GM12878 (cell line): Measurements from ENCODE around the gene CSK. TPM values are rescaled to one million over a fixed set of nuclear protein-coding genes. Genes with fewer than 3 reads are reported as not detected.
A peak's percentile ranks its signal among the peaks of the same experiment; 100 is the strongest.

Experiments
- CBFB ChIP-seq: IDR thresholded peaks from 2 replicates; pipeline ENCODE4 v1.6.1; 2016; ENCODE audit warnings: antibody characterized with exemption, low read depth
- CBX3 ChIP-seq: fragments of 200-600 bp; sonication (generic); IDR thresholded peaks from 2 replicates; pipeline ENCODE4 v1.6.1; 2016; ENCODE audit warnings: low read depth, borderline replicate concordance
- CBX5 ChIP-seq: sonication (generic); IDR thresholded peaks from 2 replicates; pipeline ENCODE4 v1.6.1; 2016; ENCODE audit warnings: low read depth, moderate library complexity, mild to moderate bottlenecking, inconsistent platforms
- EGR1 ChIP-seq, 2 experiments: IDR thresholded peaks; 1 replicate in 1 of 2; 2 replicates in 1 of 2; pipeline ENCODE4 v1.6.1; 2011 to 2012; ENCODE audit warnings: low read depth in 2 of 2, low read length in 2 of 2, borderline replicate concordance in 1 of 2, mild to moderate bottlenecking in 1 of 2, moderate library complexity in 1 of 2
- FOXK2 ChIP-seq: fragments of 450-650 bp; IDR thresholded peaks from 2 replicates; pipeline ENCODE4 v1.6.1; 2017; ENCODE audit warnings: mild to moderate bottlenecking, moderate library complexity
- IKZF2 ChIP-seq, 2 experiments: fragments of 450-650 bp; IDR thresholded peaks; 2 replicates each; pipeline ENCODE4 v1.6.1; 2017; ENCODE audit warnings: mild to moderate bottlenecking in 2 of 2, moderate library complexity in 2 of 2
- NFYA ChIP-seq: IDR thresholded peaks from 2 replicates; pipeline ENCODE4 v1.6.1; 2011; ENCODE audit warnings: low read depth, mild to moderate bottlenecking, low read length, improper control_type of control experiment, borderline replicate concordance
- POLR2A ChIP-seq: IDR thresholded peaks from 2 replicates; pipeline ENCODE4 v1.6.1; 2011; ENCODE audit warnings: low read depth, mild to moderate bottlenecking, low read length
- POU2F2 ChIP-seq: IDR thresholded peaks from 3 replicates; pipeline ENCODE4 v1.6.1; 2011; ENCODE audit warnings: low read depth, mild to moderate bottlenecking, low read length, borderline replicate concordance
- RFX5 ChIP-seq: IDR thresholded peaks from 2 replicates; pipeline ENCODE4 v1.6.1; 2011; ENCODE audit warnings: low read depth, low read length, improper control_type of control experiment
- SMC3 ChIP-seq: IDR thresholded peaks from 2 replicates; pipeline ENCODE4 v1.6.1; 2011; ENCODE audit warnings: low read length, improper control_type of control experiment, borderline replicate concordance
- SPI1 ChIP-seq: IDR thresholded peaks from 2 replicates; pipeline ENCODE4 v1.6.1; 2011; ENCODE audit warnings: low read depth, mild to moderate bottlenecking, low read length, moderate library complexity, borderline replicate concordance; ENCODE audit not compliant: insufficient read depth
- TAF1 ChIP-seq: IDR thresholded peaks from 2 replicates; pipeline ENCODE4 v1.6.1; 2011; ENCODE audit warnings: mild to moderate bottlenecking, low read depth, low read length, borderline replicate concordance
- TCF7 ChIP-seq: IDR thresholded peaks from 2 replicates; pipeline ENCODE4 v1.6.1; 2014; ENCODE audit warnings: antibody characterized with exemption, borderline replicate concordance
- polyA plus RNA-seq, 11 experiments: library from polyadenylated mRNA; depleted of rRNA in 4 of 11; unstranded in 6 of 11; stranded (reverse) in 5 of 11; fragments of >200 nt; fragmentation: Nextera tagmentation in 4 of 11; fragmentation: Illumina TruSeq in 1 of 11; extraction: Ambion mirVana in 4 of 11; extraction: Trizol in 1 of 11; gene quantifications; 1 replicate in 1 of 11; 2 replicates in 10 of 11; pipeline versions ENCODE4 v1.2.1 to v1.2.3, GENCODE V29; 2011 to 2016; ENCODE audit warnings: inconsistent platforms in 2 of 11, missing spikeins in 2 of 11, low read depth in 1 of 11
- total RNA-seq, 4 experiments: library from RNA; depleted of rRNA in 3 of 4; stranded (reverse); fragments of >200 nt in 3 of 4; fragmentation: Illumina TruSeq in 1 of 4; extraction: Trizol in 1 of 4; gene quantifications; 2 replicates each; pipeline versions ENCODE4 v1.2.1 to v1.2.3, GENCODE V29; 2013 to 2021
- TF ChIP-seq, protein P1 (sequence below): IDR thresholded peaks from 2 replicates; pipeline ENCODE4 v1.6.1; 2012; ENCODE audit warnings: mild to moderate bottlenecking, low read depth, low read length
- TF ChIP-seq, protein P2 (sequence below): fragments of 150-350 bp; IDR thresholded peaks from 2 replicates; pipeline ENCODE4 v1.6.1; 2016; ENCODE audit warnings: low read depth, low read length
- TF ChIP-seq, protein P3 (sequence below): fragments of 450-650 bp; IDR thresholded peaks from 2 replicates; pipeline ENCODE4 v1.6.1; 2017; ENCODE audit warnings: antibody characterized with exemption, mild to moderate bottlenecking, moderate library complexity
- TF ChIP-seq, protein P4 (sequence below): IDR thresholded peaks from 2 replicates; pipeline ENCODE4 v1.6.1; 2012; ENCODE audit warnings: low read depth, low read length, improper control_type of control experiment
- TF ChIP-seq, protein P5 (sequence below): fragments of 450-650 bp; IDR thresholded peaks from 2 replicates; pipeline ENCODE4 v1.6.1; 2017; ENCODE audit warnings: low read depth, mild to moderate bottlenecking, moderate library complexity

Gene CSK
- total and polyA plus RNA-seq, 10 of the 15 experiments (the other 5 are each of a cell fraction or from before 2014, with no cell fraction given), result 3.4 to 327 (median 75.8) TPM

DNA sequence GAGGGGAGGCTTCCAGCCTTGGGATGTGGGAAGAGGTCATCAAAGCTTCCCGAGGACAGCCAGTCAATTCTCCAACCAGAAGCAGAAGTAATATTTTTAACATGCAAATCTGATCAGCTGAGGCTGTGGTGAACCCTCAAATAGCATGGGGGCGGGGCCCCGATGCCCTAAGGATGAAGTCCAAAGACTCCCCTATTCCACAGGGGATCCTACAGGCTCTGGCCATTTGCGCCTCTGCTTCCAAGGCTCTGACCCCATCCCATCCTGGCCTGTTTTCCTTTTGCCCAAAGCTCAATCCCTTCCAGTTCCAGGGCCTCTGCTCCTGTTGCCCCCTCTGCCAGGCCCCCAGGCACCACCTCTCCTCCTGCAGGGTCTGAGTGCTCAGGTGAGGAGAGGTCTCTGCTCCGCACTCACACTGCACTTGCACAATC, 6.7 kb upstream of the CSK start (continued):
- TF ChIP-seq, protein P1, sequence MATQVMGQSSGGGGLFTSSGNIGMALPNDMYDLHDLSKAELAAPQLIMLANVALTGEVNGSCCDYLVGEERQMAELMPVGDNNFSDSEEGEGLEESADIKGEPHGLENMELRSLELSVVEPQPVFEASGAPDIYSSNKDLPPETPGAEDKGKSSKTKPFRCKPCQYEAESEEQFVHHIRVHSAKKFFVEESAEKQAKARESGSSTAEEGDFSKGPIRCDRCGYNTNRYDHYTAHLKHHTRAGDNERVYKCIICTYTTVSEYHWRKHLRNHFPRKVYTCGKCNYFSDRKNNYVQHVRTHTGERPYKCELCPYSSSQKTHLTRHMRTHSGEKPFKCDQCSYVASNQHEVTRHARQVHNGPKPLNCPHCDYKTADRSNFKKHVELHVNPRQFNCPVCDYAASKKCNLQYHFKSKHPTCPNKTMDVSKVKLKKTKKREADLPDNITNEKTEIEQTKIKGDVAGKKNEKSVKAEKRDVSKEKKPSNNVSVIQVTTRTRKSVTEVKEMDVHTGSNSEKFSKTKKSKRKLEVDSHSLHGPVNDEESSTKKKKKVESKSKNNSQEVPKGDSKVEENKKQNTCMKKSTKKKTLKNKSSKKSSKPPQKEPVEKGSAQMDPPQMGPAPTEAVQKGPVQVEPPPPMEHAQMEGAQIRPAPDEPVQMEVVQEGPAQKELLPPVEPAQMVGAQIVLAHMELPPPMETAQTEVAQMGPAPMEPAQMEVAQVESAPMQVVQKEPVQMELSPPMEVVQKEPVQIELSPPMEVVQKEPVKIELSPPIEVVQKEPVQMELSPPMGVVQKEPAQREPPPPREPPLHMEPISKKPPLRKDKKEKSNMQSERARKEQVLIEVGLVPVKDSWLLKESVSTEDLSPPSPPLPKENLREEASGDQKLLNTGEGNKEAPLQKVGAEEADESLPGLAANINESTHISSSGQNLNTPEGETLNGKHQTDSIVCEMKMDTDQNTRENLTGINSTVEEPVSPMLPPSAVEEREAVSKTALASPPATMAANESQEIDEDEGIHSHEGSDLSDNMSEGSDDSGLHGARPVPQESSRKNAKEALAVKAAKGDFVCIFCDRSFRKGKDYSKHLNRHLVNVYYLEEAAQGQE, result no peak
- TF ChIP-seq NFYA, result no peak
- TF ChIP-seq SMC3, result no peak
- TF ChIP-seq, protein P2, sequence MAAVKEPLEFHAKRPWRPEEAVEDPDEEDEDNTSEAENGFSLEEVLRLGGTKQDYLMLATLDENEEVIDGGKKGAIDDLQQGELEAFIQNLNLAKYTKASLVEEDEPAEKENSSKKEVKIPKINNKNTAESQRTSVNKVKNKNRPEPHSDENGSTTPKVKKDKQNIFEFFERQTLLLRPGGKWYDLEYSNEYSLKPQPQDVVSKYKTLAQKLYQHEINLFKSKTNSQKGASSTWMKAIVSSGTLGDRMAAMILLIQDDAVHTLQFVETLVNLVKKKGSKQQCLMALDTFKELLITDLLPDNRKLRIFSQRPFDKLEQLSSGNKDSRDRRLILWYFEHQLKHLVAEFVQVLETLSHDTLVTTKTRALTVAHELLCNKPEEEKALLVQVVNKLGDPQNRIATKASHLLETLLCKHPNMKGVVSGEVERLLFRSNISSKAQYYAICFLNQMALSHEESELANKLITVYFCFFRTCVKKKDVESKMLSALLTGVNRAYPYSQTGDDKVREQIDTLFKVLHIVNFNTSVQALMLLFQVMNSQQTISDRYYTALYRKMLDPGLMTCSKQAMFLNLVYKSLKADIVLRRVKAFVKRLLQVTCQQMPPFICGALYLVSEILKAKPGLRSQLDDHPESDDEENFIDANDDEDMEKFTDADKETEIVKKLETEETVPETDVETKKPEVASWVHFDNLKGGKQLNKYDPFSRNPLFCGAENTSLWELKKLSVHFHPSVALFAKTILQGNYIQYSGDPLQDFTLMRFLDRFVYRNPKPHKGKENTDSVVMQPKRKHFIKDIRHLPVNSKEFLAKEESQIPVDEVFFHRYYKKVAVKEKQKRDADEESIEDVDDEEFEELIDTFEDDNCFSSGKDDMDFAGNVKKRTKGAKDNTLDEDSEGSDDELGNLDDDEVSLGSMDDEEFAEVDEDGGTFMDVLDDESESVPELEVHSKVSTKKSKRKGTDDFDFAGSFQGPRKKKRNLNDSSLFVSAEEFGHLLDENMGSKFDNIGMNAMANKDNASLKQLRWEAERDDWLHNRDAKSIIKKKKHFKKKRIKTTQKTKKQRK, result no peak
- TF ChIP-seq TCF7, result no peak
- no peak for TF ChIP-seq TAF1
- no peak for TF ChIP-seq EGR1 (IDR thresholded peaks at IDR 0.05; ENCODE audit: borderline replicate concordance in 1 of 2, low read depth in 2 of 2, low read length in 2 of 2)
- TF ChIP-seq POLR2A, result no peak
- no peak for TF ChIP-seq CBX5
- TF ChIP-seq CBFB, result peak; percentile 58; the same call in 1 of the 2 replicates
- peak; percentile 97 for TF ChIP-seq POU2F2
- TF ChIP-seq SPI1, result no peak
- TF ChIP-seq IKZF2 (IDR thresholded peaks at IDR 0.05), result peak; percentile 83 to 89
- TF ChIP-seq FOXK2, result no peak
- TF ChIP-seq, protein P3, sequence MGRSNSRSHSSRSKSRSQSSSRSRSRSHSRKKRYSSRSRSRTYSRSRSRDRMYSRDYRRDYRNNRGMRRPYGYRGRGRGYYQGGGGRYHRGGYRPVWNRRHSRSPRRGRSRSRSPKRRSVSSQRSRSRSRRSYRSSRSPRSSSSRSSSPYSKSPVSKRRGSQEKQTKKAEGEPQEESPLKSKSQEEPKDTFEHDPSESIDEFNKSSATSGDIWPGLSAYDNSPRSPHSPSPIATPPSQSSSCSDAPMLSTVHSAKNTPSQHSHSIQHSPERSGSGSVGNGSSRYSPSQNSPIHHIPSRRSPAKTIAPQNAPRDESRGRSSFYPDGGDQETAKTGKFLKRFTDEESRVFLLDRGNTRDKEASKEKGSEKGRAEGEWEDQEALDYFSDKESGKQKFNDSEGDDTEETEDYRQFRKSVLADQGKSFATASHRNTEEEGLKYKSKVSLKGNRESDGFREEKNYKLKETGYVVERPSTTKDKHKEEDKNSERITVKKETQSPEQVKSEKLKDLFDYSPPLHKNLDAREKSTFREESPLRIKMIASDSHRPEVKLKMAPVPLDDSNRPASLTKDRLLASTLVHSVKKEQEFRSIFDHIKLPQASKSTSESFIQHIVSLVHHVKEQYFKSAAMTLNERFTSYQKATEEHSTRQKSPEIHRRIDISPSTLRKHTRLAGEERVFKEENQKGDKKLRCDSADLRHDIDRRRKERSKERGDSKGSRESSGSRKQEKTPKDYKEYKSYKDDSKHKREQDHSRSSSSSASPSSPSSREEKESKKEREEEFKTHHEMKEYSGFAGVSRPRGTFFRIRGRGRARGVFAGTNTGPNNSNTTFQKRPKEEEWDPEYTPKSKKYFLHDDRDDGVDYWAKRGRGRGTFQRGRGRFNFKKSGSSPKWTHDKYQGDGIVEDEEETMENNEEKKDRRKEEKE, result no peak
- TF ChIP-seq, protein P4, sequence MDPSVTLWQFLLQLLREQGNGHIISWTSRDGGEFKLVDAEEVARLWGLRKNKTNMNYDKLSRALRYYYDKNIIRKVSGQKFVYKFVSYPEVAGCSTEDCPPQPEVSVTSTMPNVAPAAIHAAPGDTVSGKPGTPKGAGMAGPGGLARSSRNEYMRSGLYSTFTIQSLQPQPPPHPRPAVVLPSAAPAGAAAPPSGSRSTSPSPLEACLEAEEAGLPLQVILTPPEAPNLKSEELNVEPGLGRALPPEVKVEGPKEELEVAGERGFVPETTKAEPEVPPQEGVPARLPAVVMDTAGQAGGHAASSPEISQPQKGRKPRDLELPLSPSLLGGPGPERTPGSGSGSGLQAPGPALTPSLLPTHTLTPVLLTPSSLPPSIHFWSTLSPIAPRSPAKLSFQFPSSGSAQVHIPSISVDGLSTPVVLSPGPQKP, result no peak
- no peak for TF ChIP-seq CBX3
- TF ChIP-seq RFX5, result no peak
- TF ChIP-seq, protein P5, sequence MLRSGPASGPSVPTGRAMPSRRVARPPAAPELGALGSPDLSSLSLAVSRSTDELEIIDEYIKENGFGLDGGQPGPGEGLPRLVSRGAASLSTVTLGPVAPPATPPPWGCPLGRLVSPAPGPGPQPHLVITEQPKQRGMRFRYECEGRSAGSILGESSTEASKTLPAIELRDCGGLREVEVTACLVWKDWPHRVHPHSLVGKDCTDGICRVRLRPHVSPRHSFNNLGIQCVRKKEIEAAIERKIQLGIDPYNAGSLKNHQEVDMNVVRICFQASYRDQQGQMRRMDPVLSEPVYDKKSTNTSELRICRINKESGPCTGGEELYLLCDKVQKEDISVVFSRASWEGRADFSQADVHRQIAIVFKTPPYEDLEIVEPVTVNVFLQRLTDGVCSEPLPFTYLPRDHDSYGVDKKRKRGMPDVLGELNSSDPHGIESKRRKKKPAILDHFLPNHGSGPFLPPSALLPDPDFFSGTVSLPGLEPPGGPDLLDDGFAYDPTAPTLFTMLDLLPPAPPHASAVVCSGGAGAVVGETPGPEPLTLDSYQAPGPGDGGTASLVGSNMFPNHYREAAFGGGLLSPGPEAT, result peak; percentile 67
